ENCODE data around the gene CXXC5. TPM values are rescaled to one million over a fixed set of nuclear protein-coding genes. Genes with fewer than 3 reads are reported as not detected.

CXXC5 gene
- total RNA-seq, 1 donor from 2014 or later = 81.6 TPM

GRCh38 chr5:139651043-139651834 lies 3.1 kb downstream of the CXXC5 start:
- no peak for DNase-seq (ENCODE audit: low spot score)

- DNase-seq (ENCODE audit: low spot score) = peak; percentile 78
These were observed 4.0 kb downstream of the CXXC5 start for GRCh38 chr5:139651853-139652787.

GRCh38 chr5:139652788-139653241 lies 4.7 kb downstream of the CXXC5 start:
- DNase-seq (ENCODE audit: low spot score) = no peak

GRCh38 chr5:139653616-139654015 lies 5.5 kb downstream of the CXXC5 start:
- DNase-seq (ENCODE audit: low spot score) = no peak

GRCh38 chr5:139654464-139654863 lies 6.3 kb downstream of the CXXC5 start:
- DNase-seq (ENCODE audit: low spot score) = no peak

GRCh38 chr5:139654871-139655491 lies 6.8 kb downstream of the CXXC5 start:
- DNase-seq (ENCODE audit: low spot score) = no peak

GRCh38 chr5:139655727-139656271 lies 7.7 kb downstream of the CXXC5 start:
- peak; percentile 80 for DNase-seq (ENCODE audit: low spot score)

GRCh38 chr5:139657363-139658321 lies 9.5 kb downstream of the CXXC5 start:
- DNase-seq (ENCODE audit: low spot score) = no peak

GRCh38 chr5:139658501-139658927 lies 10.4 kb downstream of the CXXC5 start:
- DNase-seq (ENCODE audit: low spot score) = no peak

- peak; percentile 82 for DNase-seq (ENCODE audit: low spot score)
These were observed 10.9 kb downstream of the CXXC5 start for GRCh38 chr5:139658928-139659667.

- peak; percentile 70 for DNase-seq (ENCODE audit: low spot score)
These were observed 11.5 kb downstream of the CXXC5 start for GRCh38 chr5:139659695-139660101.

GRCh38 chr5:139660105-139660922 lies 12.2 kb downstream of the CXXC5 start:
- peak; percentile 69 for DNase-seq (ENCODE audit: low spot score)

- peak; percentile 95 for DNase-seq (ENCODE audit: low spot score)
These were observed 13.0 kb downstream of the CXXC5 start for GRCh38 chr5:139660923-139661814.

GRCh38 chr5:139662617-139663016 lies 14.5 kb downstream of the CXXC5 start:
- DNase-seq (ENCODE audit: low spot score) = no peak

GRCh38 chr5:139663207-139664085 lies 15.3 kb downstream of the CXXC5 start:
- no peak for DNase-seq (ENCODE audit: low spot score)

GRCh38 chr5:139664086-139664693 lies 16.0 kb downstream of the CXXC5 start:
- no peak for DNase-seq (ENCODE audit: low spot score)
